OCI-LY1 (cell line): ENCODE data around the gene PHKB.

Experiments used
- H2AFZ ChIP-seq: fragments of 200-600 bp; sonication (generic), shearing (Covaris generic); 2 replicates; pipeline ENCODE4 v1.6.0; 2014; ENCODE audit warnings: antibody characterized with exemption, mild to moderate bottlenecking, low read length
- H3F3A ChIP-seq: fragments of 200-600 bp; sonication (generic), shearing (Covaris generic); 2 replicates; pipeline ENCODE4 v1.6.0; 2014; ENCODE audit warnings: mild to moderate bottlenecking, antibody characterized with exemption, low read length, moderate library complexity; ENCODE audit not compliant: insufficient read depth
- H3K27ac ChIP-seq: fragments of 200-600 bp; sonication (generic); 2 replicates; pipeline ENCODE4 v1.5.1; 2014; ENCODE audit warnings: low read length, mixed run types, mild to moderate bottlenecking, low read depth; ENCODE audit not compliant: poor library complexity, severe bottlenecking
- H3K27me3 ChIP-seq: fragments of 200-600 bp; sonication (generic); 2 replicates; pipeline ENCODE4 v1.6.0; 2014; ENCODE audit warnings: antibody characterized with exemption, mild to moderate bottlenecking, low read length, moderate library complexity; ENCODE audit not compliant: insufficient read depth
- H3K36me3 ChIP-seq: fragments of 200-600 bp; sonication (generic); 2 replicates; pipeline ENCODE4 v1.6.1; 2014; ENCODE audit warnings: mild to moderate bottlenecking, antibody characterized with exemption, low read length, moderate library complexity, mixed read lengths; ENCODE audit not compliant: insufficient read depth
- H3K4me1 ChIP-seq: fragments of 200-600 bp; sonication (generic); 2 replicates; pipeline ENCODE4 v1.5.1; 2014; ENCODE audit warnings: mild to moderate bottlenecking, low read length, moderate library complexity; ENCODE audit not compliant: insufficient read depth, severe bottlenecking
- H3K4me2 ChIP-seq: fragments of 200-600 bp; sonication (generic), shearing (Covaris generic); 2 replicates; pipeline ENCODE4 v1.6.1; 2014; ENCODE audit warnings: low read length
- H3K4me3 ChIP-seq: fragments of 200-600 bp; sonication (generic); 2 replicates; pipeline ENCODE4 v1.5.1; 2014; ENCODE audit warnings: low read length, low read depth, mild to moderate bottlenecking, mixed read lengths; ENCODE audit not compliant: poor library complexity, severe bottlenecking
- H3K79me2 ChIP-seq: fragments of 200-600 bp; shearing (Covaris generic); 2 replicates; pipeline ENCODE4 v1.6.1; 2016; ENCODE audit warnings: mixed run types, low read length, mixed read lengths; ENCODE audit not compliant: insufficient read depth
- H3K9ac ChIP-seq: fragments of 200-600 bp; sonication (generic), shearing (Covaris generic); 2 replicates; pipeline ENCODE4 v1.6.1; 2014; ENCODE audit warnings: mild to moderate bottlenecking, low read length, mixed read lengths
- H3K9me2 ChIP-seq: fragments of 200-600 bp; sonication (generic), shearing (Covaris generic); 2 replicates; pipeline ENCODE4 v1.6.1; 2014; ENCODE audit warnings: low read depth, mild to moderate bottlenecking, low read length, mixed read lengths
- H3K9me3 ChIP-seq: fragments of 200-600 bp; shearing (Covaris generic); 2 replicates; pipeline ENCODE4 v1.6.1; 2014; ENCODE audit warnings: low read length, mixed read lengths
- H4K20me1 ChIP-seq: fragments of 200-600 bp; sonication (generic), shearing (Covaris generic); 2 replicates; pipeline ENCODE4 v1.6.0; 2016; ENCODE audit warnings: mild to moderate bottlenecking, low read length; ENCODE audit not compliant: insufficient read depth
- CTCF ChIP-seq: fragments of 200-600 bp; sonication (generic), shearing (Covaris generic); IDR thresholded peaks from 2 replicates; pipeline ENCODE4 v1.5.1; 2017; ENCODE audit warnings: mild to moderate bottlenecking, antibody characterized with exemption, low read length, moderate library complexity, mixed read lengths
- EZH2 ChIP-seq: fragments of 200-600 bp; sonication (generic), shearing (Covaris generic); IDR thresholded peaks from 2 replicates; pipeline ENCODE4 v1.8.0; 2017; ENCODE audit warnings: borderline replicate concordance, mixed run types, mild to moderate bottlenecking, antibody characterized with exemption, low read length, moderate library complexity, mixed read lengths

The PHKB gene

GRCh38 chr16:47724115-47724785, 263.1 kb downstream of the PHKB start:
- no peaks in the 10 kb centered on the region for H3F3A ChIP-seq
- no peak for TF ChIP-seq EZH2
- TF ChIP-seq CTCF, result no peak
- H3K9me2 ChIP-seq, result no peaks in the 10 kb centered on the region
- H3K79me2 ChIP-seq, result no peaks in the 10 kb centered on the region
- H2AFZ ChIP-seq, result no peak overlapping the region
- no peak overlapping the region for H3K4me2 ChIP-seq
- H3K4me3 ChIP-seq, result no peak overlapping the region
- H3K36me3 ChIP-seq, result no peaks in the 10 kb centered on the region
- H3K4me1 ChIP-seq, result peaks cover 7% of the 10 kb centered on the region
- no peaks in the 10 kb centered on the region for H3K9me3 ChIP-seq
- H3K27me3 ChIP-seq, result no peaks in the 10 kb centered on the region
- H4K20me1 ChIP-seq, result no peaks in the 10 kb centered on the region
- H3K27ac ChIP-seq, result no peak overlapping the region
- no peak overlapping the region for H3K9ac ChIP-seq

GRCh38 chr16:47725188-47725695, 264.1 kb downstream of the PHKB start:
- H4K20me1 ChIP-seq, result no peaks in the 10 kb centered on the region
- no peaks in the 10 kb centered on the region for H3K27me3 ChIP-seq
- H3K79me2 ChIP-seq, result no peaks in the 10 kb centered on the region
- H2AFZ ChIP-seq, result no peak overlapping the region
- no peak for TF ChIP-seq EZH2
- TF ChIP-seq CTCF, result no peak
- H3K36me3 ChIP-seq, result no peaks in the 10 kb centered on the region
- no peak overlapping the region for H3K4me3 ChIP-seq
- no peaks in the 10 kb centered on the region for H3K9me2 ChIP-seq
- no peaks in the 10 kb centered on the region for H3K9me3 ChIP-seq
- no peaks in the 10 kb centered on the region for H3F3A ChIP-seq
- H3K4me2 ChIP-seq, result no peak overlapping the region
- H3K27ac ChIP-seq, result no peak overlapping the region
- peaks cover 7% of the 10 kb centered on the region for H3K4me1 ChIP-seq
- H3K9ac ChIP-seq, result no peak overlapping the region

GRCh38 chr16:47726031-47726675, 265.0 kb downstream of the PHKB start:
- H4K20me1 ChIP-seq, result no peaks in the 10 kb centered on the region
- H3K27me3 ChIP-seq, result no peaks in the 10 kb centered on the region
- H2AFZ ChIP-seq, result no peak overlapping the region
- no peak overlapping the region for H3K4me3 ChIP-seq
- no peaks in the 10 kb centered on the region for H3F3A ChIP-seq
- TF ChIP-seq CTCF (no peak), EZH2 (no peak)
- no peaks in the 10 kb centered on the region for H3K79me2 ChIP-seq
- no peak overlapping the region for H3K4me2 ChIP-seq
- no peaks in the 10 kb centered on the region for H3K9me2 ChIP-seq
- no peak overlapping the region for H3K27ac ChIP-seq
- H3K4me1 ChIP-seq, result peaks cover 7% of the 10 kb centered on the region
- no peak overlapping the region for H3K9ac ChIP-seq
- no peaks in the 10 kb centered on the region for H3K9me3 ChIP-seq
- H3K36me3 ChIP-seq, result no peaks in the 10 kb centered on the region
